Activated CD8-positive, alpha-beta memory T cell treated with anti-CD3 and anti-CD28 coated beads for 4 hours (primary cell): ENCODE data around the gene PALM3.

ENCODE experiments used
- DNase-seq, 2 donors: peaks; one replicate each; pipeline ENCODE4 v3.0.0-alpha.2; 2020; ENCODE audit warnings: low read depth in 2 of 2

Gene PALM3, protein sequence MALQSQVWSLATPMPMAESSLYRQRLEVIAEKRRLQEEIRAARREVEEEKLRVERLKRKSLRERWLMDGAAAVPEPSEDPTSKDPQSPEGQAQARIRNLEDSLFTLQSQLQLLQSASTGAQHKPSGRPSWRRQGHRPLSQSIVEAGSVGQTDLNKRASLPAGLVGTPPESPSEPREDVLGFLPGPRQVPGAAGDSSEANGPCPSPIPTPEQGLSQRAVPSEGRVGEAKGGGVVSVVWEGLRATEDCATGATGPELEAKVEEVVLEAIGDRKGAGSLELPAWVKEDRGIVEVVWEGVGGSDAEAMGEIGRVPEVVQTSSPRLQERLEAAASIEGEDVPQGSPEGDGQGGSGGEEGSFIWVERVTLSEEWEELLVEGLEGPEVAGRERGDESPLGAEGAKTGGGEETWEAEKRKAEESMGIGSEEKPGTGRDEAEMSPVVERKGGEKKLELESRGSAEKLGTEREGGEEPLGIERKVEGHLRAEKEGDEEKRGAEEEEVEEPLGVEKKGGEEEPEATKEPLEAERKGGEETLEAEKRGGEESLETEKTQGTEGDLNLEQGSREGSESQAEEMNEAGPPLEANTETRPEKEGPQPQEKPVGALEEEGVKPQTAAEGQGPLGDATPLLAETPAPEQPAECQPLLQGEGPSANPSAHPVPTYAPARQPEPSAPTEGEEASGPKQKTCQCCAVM

DNA sequence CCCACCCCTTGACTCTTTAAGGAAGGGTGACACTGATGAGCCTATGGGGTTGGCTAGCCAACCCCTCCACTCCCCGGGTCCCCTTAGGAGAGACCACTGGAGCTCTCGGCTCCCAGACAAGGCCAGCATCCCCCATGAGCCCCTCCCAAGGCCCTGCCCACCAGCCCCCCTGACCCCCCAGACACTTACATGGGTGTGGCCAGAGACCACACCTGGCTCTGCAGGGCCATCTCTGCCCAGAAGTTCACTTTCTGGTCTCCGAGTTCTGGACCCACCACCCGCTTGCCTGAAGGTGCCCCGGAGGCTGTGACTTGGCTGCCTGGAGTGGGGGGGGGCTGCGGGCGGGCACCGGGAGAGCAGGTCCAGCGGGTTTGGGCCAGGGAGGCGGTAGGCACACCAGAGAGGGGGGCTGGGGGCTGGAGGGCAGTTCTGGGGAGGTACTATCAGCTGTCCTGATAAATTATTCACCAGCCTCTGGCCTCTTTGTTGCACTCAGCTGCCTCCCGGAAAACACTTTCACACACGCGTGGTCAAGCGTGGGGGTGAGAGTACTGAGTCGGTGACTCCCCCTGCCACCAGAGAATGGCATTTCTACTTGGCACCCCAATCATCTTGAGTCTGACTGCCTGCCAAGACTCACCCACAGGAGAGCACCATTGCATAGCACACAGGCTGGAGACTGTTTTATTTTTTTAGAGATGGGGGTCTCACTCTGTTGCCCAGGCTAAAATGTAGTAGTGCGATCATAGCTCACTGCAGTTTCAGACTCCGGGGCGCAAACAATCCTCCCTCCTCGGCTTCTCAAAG lies at the start of gene PALM3:
Gene PALM3, minus strand, starts transcription at position 326 of the 807 bp plus-strand sequence. Its CDS starts 96 bp downstream, at position 230.
- no peak for DNase-seq

DNA sequence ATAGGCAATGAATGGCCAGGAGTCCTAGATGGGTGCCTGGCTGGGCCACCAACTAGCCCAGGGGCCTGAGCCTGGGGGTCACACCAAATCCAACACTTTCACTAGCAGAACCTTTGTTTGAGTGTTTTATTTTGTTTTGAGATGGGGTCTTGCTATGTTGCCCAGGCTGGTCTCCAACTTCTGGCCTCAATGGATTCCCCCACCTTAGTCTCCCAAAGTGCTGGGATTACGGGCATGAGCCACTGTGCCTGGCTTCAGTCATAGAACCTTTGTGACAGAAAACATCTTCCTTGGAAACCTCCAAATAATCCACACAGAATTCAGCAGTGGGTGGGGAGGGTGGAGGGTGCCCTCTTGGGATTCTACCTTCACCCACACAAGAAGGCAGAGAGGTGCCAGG lies 49.6 kb upstream of the PALM3 start:
- no peak for DNase-seq

DNA sequence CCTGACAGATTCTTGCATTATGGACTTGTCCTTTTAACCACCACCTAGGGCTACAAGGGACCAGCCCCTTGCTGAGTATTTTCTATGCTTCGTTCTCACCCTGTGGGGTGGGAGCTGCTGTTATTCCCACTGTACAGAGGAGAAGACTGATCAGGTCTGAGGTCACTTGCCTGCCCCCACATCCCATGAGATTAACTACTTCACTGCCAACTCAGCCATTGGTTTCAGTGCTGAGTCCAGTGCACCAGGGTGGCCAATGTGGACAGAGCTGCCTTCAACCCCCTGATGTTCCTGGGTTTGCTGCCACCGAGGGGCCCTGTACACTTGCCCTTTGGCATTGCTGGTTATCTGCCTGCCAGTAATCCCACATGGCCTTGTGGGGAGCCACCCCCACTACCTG lies 48.8 kb upstream of the PALM3 start:
- no peak for DNase-seq

DNA sequence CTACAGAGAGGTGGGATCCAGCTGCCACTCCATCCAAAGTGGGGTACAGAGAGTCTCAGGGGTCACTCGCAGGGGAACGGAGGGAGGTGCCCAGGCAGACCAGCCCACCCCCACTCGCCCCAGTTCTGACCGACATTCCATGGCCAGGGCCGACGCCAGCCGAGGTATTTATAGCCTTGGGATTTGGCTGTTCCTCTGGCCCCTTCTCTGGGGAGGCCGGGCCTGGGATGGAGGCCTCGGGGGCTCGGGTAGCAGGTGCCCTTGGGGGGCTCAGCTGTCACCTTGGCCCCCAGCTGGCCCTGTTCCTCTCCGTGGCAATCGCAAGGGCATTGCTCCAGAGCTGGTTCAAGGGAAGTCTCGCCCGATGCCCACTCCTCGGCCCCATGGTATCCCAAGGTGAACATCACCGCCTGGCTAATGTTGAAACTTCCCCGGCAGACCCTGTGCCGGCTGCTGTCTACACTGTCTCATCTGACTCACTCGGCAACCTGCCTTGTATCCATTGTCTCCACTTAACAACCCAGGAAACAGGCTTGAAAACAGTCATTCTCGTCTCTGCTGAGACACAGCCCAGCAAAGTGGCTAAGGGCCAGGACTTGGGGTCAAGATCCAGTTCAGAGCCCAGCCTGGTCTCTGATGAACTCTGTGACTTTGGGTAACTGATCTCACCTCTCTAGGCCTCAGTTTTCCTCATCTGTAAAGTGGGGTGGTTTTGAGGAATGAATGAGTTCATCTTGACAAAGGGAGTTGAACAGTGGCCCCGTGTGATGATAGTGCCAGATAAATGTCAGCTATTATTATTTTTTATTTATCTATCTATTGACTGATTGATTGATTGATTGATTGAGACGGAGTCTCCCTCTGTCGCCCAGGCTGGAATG lies 45.9 kb upstream of the PALM3 start:
- no peak for DNase-seq

DNA sequence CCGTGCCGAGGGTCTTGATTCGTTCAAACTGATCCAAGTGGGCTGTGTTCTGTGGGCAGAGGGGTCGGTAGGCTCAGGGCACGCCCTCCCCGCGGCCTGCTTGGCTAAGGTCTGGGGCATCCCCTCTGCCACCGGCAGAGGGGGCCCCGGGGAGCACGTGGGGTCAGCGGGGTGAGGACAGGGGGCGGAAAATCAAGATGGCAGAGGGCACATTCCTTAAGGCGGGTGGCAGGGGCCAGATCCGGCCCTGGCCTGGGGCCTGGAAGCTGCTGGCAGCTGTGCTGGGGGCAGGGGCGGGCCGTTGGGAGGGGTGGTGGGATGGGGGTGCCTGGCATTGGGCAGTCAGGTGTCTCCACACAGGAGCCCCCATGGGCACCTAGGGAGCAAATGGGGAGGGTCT lies 45.0 kb upstream of the PALM3 start:
- DNase-seq = no peak

DNA sequence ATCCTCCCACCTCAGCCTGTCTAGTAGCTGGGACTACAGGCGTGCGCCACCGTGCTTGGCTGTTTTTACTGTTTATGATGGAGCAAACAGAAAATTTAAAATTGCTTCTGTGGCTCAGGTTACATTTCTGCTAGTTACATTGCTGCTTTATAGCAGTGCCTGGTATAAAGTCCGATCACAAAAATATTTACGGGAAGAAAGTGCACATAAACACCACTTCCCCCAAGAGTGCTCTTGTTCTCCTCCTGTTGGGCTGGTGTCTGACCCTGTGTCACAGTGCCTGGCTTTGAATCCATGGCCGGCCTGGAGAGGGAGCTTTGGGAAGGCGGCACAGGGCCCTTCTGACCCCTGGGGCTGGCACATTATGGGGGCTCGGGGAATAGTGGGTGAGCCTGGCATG lies 43.8 kb upstream of the PALM3 start:
- DNase-seq = no peak

DNA sequence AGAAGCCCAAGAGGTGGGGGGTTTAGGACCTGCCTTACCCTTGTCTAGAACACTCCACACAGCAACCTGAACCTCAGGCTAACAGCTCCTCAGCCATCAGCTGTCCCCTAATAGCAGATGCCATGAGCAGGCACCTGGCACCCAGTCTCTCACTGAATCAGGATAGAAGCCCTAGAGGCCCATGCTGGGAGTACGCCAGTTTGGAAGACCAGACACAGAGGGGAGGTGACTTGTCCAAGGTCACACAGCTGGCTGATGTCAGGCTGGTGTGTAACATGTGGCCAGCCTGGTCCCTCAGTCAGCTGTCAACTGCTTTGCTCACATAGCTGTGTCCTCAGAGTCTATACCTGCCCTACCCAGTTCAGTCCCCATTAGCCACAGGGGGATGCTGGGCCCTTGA lies 41.4 kb upstream of the PALM3 start:
- no peak for DNase-seq

DNA sequence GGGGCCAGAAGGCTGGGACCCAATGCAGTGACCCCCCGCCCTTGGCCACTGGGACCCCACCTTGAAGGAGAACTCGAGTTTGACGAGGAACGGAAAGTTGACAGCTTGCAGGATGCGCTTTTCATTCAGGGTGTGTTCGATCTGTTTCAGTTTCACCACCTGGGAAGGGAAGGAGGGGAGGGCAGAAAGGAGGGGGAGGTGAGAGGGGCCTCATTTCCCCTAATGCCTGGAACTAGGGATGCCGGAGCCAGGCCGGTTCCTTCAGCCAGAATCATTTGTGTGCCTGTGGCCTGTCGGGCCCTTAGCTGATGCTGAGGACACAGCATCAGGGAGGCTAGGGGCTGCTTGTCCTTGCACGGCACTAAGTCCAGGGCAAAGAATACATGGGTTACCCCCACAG lies 40.9 kb upstream of the PALM3 start:
- no peak for DNase-seq

DNA sequence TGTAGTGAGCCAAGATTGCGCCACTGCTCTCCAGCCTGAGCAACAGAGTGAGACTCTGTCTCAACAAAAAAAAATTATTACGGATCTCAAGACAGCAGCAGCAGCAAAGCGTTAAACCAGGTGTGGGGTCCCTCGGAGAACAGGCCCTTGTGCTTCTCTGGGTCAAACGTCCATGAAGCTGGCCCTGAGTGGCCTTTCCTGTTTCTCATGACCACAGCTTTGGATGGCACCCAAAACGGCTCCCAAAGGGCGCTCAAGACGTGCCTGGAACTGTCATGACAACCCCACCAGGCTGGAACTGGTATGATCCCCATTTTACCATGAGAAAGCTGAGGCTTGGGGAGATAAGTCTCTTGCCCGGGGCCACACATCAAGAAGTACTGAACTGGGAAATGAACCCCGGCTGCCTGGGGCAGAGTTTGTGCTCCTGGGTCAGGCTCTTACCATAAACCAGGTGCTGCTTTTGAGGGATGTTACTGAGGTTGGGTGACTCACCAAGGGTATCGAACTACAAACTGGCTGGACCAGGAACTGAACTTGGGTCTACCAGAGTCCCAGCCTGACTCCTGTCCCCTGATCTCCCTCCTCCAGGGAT lies 40.3 kb upstream of the PALM3 start:
- no peak for DNase-seq

DNA sequence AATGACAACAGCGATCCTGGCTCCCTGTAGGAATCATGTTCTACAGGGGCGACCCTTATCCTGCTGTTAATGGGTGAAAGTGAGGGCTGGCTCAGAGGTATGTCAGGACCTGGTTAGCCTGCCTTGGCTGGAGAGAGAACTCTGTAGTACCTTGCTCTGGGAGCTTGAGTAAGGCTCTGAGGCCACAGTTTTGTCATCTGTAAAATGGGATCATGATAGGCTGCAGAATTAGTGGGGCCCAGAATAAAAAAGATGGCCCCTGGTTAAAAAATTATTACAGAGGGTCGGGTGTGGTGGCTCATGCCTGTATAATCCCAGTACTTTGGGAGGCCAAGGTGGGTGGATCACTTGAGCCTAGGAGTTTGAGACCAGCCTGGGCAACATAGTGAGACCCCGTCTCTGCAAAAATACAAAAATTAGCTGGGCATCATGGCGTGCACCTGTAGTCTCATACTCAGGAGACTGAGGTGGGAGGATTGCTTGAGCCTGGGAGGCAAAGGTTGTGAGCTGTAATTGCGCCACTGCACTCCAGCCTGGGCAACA lies 39.2 kb upstream of the PALM3 start:
- DNase-seq = no peak

DNA sequence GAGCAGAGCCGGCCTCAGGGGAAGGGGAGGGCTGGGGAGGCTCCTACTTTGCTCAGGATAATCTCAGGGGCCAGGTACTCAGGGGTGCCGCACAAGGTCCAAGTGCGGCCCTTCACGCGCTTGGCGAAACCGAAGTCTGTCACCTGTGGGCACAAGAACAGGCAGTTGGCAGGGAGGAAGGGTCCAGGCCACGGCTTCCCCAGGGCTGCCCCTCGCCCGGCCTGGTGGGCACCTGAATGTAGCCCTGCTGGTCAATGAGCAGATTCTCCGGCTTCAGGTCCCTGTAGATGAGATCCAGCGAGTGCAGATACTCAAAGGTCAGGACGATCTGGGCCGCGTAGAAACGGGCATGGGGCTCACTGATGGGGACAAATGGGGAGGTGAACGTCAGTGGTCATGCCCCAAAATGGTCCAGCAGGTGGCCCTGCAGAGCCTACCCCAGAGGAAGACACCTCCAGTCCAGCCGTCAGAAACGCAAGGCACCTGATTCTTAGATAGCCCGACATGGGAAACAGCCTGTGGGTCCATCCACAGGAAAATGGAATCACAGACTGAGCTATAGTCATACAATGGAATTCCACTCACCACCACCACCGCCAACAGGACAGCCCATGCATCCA lies 35.8 kb upstream of the PALM3 start:
- no peak for DNase-seq

DNA sequence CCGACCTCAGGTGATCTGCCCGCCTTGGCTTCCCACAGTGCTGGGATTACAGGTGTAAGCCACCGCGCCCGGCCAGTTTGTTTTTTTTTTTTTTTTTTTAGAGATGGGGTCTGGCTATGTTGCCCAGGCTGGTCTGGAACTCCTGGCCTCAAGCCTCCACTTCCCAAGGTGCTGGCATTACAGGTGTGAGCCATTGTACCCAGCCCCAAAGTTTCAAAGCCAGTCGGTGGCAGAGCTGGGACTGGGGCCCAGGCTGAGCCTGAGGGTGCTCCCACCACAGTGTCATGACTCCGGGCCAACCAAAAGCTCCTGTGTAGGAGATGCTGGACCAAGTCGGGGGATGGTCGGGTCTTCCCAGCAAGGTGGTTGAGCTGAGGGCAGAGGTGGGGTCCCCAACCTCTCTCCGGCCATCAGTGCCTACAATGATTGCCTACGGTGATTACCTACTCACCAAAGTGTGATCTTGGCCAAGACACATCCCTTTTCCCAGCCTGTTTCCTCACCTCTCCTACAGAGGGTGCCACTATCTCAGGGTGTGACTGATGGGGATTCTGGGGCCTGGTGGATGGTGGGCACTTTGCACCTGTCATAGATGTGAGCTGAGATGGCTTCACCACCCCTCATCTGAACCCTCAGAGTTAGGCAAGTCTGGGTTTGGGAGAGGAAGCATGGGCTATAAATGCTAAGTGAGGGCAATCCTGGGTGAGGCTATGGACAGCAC lies 34.6 kb upstream of the PALM3 start:
- DNase-seq = no peak

DNA sequence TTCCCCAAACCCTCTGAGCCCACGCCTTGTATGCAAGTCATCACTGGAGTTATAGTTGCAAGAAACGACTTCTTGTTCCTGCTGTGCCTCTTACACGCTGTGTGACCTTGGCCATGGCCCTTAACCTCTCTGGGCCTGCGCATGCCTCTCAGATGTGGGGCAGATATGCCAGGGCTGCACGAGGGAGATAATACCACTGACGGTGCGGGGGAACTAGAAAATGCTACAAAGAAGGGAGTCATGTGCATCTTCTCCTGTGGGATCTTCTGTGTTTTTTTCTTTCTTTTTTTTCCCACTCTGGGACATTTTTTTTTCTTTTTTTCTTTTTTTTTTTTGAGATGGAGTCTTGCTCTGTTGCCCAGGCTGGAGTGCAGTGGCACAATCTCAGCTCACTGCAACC lies 33.0 kb upstream of the PALM3 start:
- no peak for DNase-seq

DNA sequence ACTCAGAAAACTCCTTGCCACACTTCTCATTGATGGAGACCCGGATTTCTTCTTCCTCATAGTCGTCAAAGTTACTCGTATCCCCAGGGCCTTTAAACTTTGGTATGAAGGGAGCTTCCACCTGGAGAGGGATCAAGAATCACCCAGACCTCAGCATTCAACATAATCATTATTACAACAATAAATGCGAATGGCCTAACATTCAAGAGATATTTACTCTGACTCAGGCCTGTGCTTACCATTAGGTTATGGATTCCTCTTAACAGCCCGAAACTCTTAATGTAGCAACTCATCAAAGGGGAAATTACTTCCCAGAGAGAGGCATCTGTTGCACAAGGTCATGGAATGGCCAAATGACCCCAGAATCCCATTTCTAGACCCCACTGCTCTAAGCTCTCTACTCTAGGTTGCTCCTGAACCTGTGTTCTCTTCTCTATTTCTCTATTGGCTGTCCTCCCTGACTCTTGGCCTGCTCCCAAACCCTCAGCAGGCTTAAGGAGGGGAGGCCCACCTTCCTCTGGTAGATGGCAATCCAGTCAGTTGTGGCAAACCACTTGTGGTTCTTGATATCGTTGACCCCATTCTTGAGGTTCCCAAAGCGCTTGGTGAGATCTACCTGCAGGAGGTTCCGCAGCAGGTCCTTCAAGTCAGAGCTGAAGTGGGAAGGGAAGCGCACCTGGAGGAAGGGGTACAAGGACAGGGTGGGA lies 31.4 kb upstream of the PALM3 start:
- DNase-seq = no peak

DNA sequence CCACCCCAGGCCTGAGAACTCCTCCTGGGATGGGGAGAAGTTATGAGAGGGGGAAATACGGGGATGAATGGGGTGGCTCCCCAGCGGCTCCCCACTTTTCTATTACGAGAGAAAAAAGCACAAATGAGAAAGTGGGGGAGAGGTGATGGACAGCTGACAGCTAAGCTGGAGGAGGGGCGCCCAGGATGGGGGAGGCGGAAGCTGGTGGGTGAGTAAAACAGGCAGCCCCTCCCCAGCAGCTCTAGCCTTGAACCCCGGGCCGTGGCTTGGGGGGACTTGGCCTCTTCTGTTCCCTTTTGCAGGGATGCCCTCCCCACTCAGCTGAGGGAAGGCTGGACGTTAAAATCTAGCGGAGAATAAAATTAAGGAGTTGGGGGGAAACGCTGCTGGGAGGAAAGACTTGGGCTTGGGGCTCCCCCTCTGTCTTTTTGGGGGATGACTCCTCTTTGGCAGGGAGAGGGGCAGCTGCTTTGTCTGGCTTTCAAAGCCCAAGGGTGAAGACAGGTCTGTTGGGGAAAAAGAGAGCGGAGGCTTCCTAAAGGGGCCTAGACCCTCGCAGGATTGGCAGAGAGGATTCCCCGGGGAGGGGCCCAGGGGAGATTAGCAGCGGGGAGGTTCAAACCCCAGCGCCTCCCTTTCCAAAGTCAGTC lies 30.1 kb upstream of the PALM3 start:
- DNase-seq = peak in 1 of 2 donors; percentile 26

DNA sequence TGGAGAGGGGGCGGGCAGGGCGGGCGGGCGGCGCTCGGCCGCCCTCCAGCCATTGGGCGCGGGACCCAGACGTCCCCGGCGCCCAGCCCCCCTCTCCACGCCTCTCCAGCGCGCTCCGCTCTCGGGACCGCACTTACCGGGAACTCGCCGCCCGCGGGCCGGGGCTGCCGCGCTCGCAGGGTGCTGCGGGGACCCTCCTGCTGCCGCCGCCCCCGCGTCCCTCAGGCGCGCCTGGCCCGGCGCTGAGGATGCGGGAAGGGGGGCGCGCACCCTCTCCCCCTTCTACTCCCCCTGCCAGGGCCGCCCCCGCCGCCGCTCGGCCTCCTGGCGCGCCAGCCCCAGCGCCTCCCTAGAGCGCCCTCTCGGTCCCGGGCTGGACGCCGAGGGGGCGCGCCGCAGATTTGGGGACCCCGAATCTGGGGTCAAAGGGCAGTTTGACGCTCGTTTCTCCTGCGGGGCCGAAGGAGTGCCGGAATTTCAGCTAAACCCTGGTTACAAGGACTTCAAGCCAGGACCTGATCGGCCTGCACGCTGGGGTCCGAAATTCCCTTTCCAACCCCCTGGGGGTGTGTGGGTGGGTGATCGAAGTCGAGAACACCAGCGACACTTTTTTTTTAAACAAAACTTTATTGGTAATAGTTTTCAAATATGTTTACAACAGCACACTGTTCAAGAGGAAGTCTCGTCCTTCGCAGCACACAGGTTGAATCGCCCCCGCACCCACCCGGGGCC lies 29.4 kb upstream of the PALM3 start:
- peak in 1 of 2 donors; percentile 31 for DNase-seq

DNA sequence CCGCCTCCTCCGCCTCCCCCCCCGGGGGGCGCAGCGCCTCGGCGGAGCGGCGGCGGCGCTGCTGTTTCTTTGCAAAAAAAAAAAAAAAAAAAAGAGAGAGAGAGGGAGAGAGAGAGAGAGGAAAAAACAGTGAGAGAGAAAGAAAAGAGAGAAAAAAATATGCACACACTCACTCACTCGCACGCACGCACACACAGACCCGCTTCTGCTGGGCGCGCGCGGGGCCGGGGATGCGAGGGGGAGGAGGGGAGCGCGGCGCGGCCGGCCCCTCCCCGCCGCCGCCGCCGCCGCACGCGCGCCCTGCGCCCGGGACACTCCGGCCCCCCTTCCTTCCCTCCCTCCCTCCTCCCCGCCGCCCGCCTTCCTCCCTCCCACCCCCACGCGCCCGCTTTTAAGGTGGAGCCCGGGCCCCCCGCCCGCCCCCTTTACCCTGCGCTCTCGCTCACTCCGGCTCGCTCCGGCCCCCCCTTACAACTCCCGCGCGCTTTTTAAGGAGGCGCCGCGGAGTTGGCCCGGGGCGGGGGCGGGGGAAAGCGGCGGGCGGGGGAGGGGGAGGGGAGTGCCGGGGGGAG lies 28.7 kb upstream of the PALM3 start, which contains the start of gene SAMD1:
Gene SAMD1, minus strand, starts transcription at position 243 of the 572 bp plus-strand sequence.
- DNase-seq = peak; percentile 78 to 83
